HEK293 (cell line): Measurements from ENCODE around the gene C14orf93.
A peak's percentile ranks its signal among the peaks of the same experiment; 100 is the strongest.

Source experiments
- IKZF3 ChIP-seq: fragments of 450-650 bp; IDR thresholded peaks from 2 replicates; pipeline ENCODE4 v1.5.0; 2018; ENCODE audit warnings: missing biosample characterization, mild to moderate bottlenecking, missing genetic modification characterization, moderate library complexity
- KLF9 ChIP-seq: fragments of 450-650 bp; formaldehyde crosslinking; IDR thresholded peaks from 2 replicates; pipeline ENCODE4 v1.5.1; 2016; ENCODE audit warnings: missing biosample characterization, missing genetic modification characterization, low read depth
- PATZ1 ChIP-seq: fragments of 450-650 bp; formaldehyde crosslinking; IDR thresholded peaks from 2 replicates; pipeline ENCODE4 v1.5.1; 2016; ENCODE audit warnings: missing biosample characterization, missing genetic modification characterization
- PRDM2 ChIP-seq: fragments of 450-650 bp; formaldehyde crosslinking; IDR thresholded peaks from 2 replicates; pipeline ENCODE4 v1.5.1; 2016; ENCODE audit warnings: missing biosample characterization, missing genetic modification characterization, borderline replicate concordance
- SP7 ChIP-seq: fragments of 450-650 bp; formaldehyde crosslinking; IDR thresholded peaks from 2 replicates; pipeline ENCODE4 v1.5.1; 2016; ENCODE audit warnings: missing biosample characterization, missing genetic modification characterization
- WT1 ChIP-seq: fragments of 450-650 bp; formaldehyde crosslinking; IDR thresholded peaks from 2 replicates; pipeline ENCODE4 v1.5.1; 2016; ENCODE audit warnings: missing biosample characterization, missing genetic modification characterization
- ZBTB6 ChIP-seq: fragments of 450-650 bp; formaldehyde crosslinking; IDR thresholded peaks from 2 replicates; pipeline ENCODE4 v1.5.1; 2017; ENCODE audit warnings: missing biosample characterization, missing genetic modification characterization
- ZBTB8A ChIP-seq: fragments of 450-650 bp; formaldehyde crosslinking; IDR thresholded peaks from 2 replicates; pipeline ENCODE4 v1.5.1; 2016; ENCODE audit warnings: missing biosample characterization, missing genetic modification characterization
- ZNF148 ChIP-seq: fragments of 450-650 bp; formaldehyde crosslinking; IDR thresholded peaks from 2 replicates; pipeline ENCODE4 v1.5.0; 2017; ENCODE audit warnings: missing biosample characterization, missing genetic modification characterization, borderline replicate concordance
- ZNF175 ChIP-seq: fragments of 450-650 bp; formaldehyde crosslinking; IDR thresholded peaks from 2 replicates; pipeline ENCODE4 v1.5.1; 2016; ENCODE audit warnings: missing biosample characterization, missing genetic modification characterization
- ZNF2 ChIP-seq: fragments of 450-650 bp; formaldehyde crosslinking; IDR thresholded peaks from 2 replicates; pipeline ENCODE4 v1.5.1; 2016; ENCODE audit warnings: missing biosample characterization, missing genetic modification characterization
- ZNF23 ChIP-seq: fragments of 450-650 bp; formaldehyde crosslinking; IDR thresholded peaks from 2 replicates; pipeline ENCODE4 v1.5.1; 2016; ENCODE audit warnings: missing biosample characterization, missing genetic modification characterization, borderline replicate concordance
- ZNF239 ChIP-seq: fragments of 450-650 bp; formaldehyde crosslinking; IDR thresholded peaks from 2 replicates; pipeline ENCODE4 v1.5.1; 2016; ENCODE audit warnings: missing biosample characterization, missing genetic modification characterization
- ZNF302 ChIP-seq: fragments of 450-650 bp; formaldehyde crosslinking; IDR thresholded peaks from 2 replicates; pipeline ENCODE4 v1.5.1; 2016; ENCODE audit warnings: missing biosample characterization, missing genetic modification characterization, low read depth
- ZNF354C ChIP-seq: fragments of 450-650 bp; formaldehyde crosslinking; IDR thresholded peaks from 2 replicates; pipeline ENCODE4 v1.5.1; 2016; ENCODE audit warnings: missing biosample characterization, missing genetic modification characterization, low read depth, borderline replicate concordance
- ZNF366 ChIP-seq: fragments of 450-650 bp; formaldehyde crosslinking; conservative IDR thresholded peaks from 2 replicates; pipeline ENCODE4 v1.5.1; 2016; ENCODE audit warnings: missing biosample characterization, missing genetic modification characterization
- ZNF394 ChIP-seq: fragments of 450-650 bp; formaldehyde crosslinking; IDR thresholded peaks from 2 replicates; pipeline ENCODE4 v1.5.1; 2016; ENCODE audit warnings: missing biosample characterization, missing genetic modification characterization, mild to moderate bottlenecking, moderate library complexity, borderline replicate concordance
- ZNF404 ChIP-seq: fragments of 450-650 bp; formaldehyde crosslinking; IDR thresholded peaks from 2 replicates; pipeline ENCODE4 v1.5.1; 2017; ENCODE audit warnings: missing biosample characterization, missing genetic modification characterization
- ZNF521 ChIP-seq: fragments of 450-650 bp; formaldehyde crosslinking; IDR thresholded peaks from 2 replicates; pipeline ENCODE4 v1.5.1; 2017; ENCODE audit warnings: missing biosample characterization, mild to moderate bottlenecking, missing genetic modification characterization
- ZNF555 ChIP-seq: fragments of 450-650 bp; formaldehyde crosslinking; conservative IDR thresholded peaks from 2 replicates; pipeline ENCODE4 v1.5.1; 2017; ENCODE audit warnings: missing biosample characterization, mild to moderate bottlenecking, missing genetic modification characterization, inconsistent platforms
- ZNF560 ChIP-seq: fragments of 450-650 bp; formaldehyde crosslinking; IDR thresholded peaks from 2 replicates; pipeline ENCODE4 v1.5.1; 2017; ENCODE audit warnings: missing biosample characterization, missing genetic modification characterization, borderline replicate concordance
- ZNF621 ChIP-seq: fragments of 450-650 bp; formaldehyde crosslinking; IDR thresholded peaks from 2 replicates; pipeline ENCODE4 v1.5.1; 2017; ENCODE audit warnings: missing biosample characterization, missing genetic modification characterization
- ZNF701 ChIP-seq: fragments of 450-650 bp; formaldehyde crosslinking; IDR thresholded peaks from 2 replicates; pipeline ENCODE4 v1.5.1; 2016; ENCODE audit warnings: missing biosample characterization, missing genetic modification characterization
- ZNF830 ChIP-seq: fragments of 450-650 bp; IDR thresholded peaks from 2 replicates; pipeline ENCODE4 v1.5.0; 2018; ENCODE audit warnings: missing biosample characterization, missing genetic modification characterization, low read depth, mild to moderate bottlenecking, moderate library complexity
- ZSCAN30 ChIP-seq: fragments of 450-650 bp; IDR thresholded peaks from 2 replicates; pipeline ENCODE4 v1.5.1; 2018; ENCODE audit warnings: missing biosample characterization, mild to moderate bottlenecking, missing genetic modification characterization, moderate library complexity
- ZSCAN4 ChIP-seq: fragments of 450-650 bp; formaldehyde crosslinking; IDR thresholded peaks from 2 replicates; pipeline ENCODE4 v1.5.1; 2017; ENCODE audit warnings: missing biosample characterization, missing genetic modification characterization

Gene C14orf93

GRCh38 chr14:23006544-23007419, 3.2 kb downstream of the C14orf93 start (continued):
- TF ChIP-seq PRDM2 (tag by site-specific recombination) (no peak), ZNF366 (tag by site-specific recombination) (0 out of 2 replicates have a peak, but pooled peaks have one; percentile 16), ZNF354C (tag by site-specific recombination) (no peak), ZSCAN4 (tag by site-specific recombination) (0 out of 2 replicates have a peak, but pooled peaks have one; percentile 15), ZNF621 (no peak), ZNF23 (tag by site-specific recombination) (no peak), SP7 (peak; percentile 86), PATZ1 (tag by site-specific recombination) (peak; percentile 84), ZNF560 (tag by site-specific recombination) (no peak), ZNF148 (tag by site-specific recombination) (no peak), WT1 (tag by site-specific recombination) (no peak), KLF9 (tag by site-specific recombination) (no peak), ZNF830 (tag by site-specific recombination) (no peak), ZBTB8A (tag by site-specific recombination) (peak; percentile 99), ZNF394 (tag by site-specific recombination) (peak; percentile 69; the same call in 1 of the 2 replicates), ZNF302 (tag by site-specific recombination) (no peak), ZNF555 (tag by site-specific recombination) (no peak), ZNF175 (tag by site-specific recombination) (no peak), IKZF3 (no peak), ZNF521 (tag by site-specific recombination) (no peak), ZNF701 (no peak), ZNF239 (tag by site-specific recombination) (peak; percentile 64; the same call in 1 of the 2 replicates), ZBTB6 (tag by site-specific recombination) (no peak), ZNF2 (tag by site-specific recombination) (peak; percentile 97), ZSCAN30 (tag by site-specific recombination) (peak; percentile 62), ZNF404 (no peak)
